K562 (cell line): ENCODE results near the gene DDX55. TPM values are rescaled to one million over a fixed set of nuclear protein-coding genes. Genes with fewer than 3 reads are reported as not detected.

Source experiments
- ATAC-seq: fragments of 200-7000 bp; cut with Tn5 transposase; 3 replicates; pipeline ENCODE4 v1.9.1; 2020; ENCODE audit warnings: moderate library complexity
- BruUV-seq: library from RNA; stranded (reverse); fragments of 400-500 nt; replicated peaks from 2 replicates; lab custom pipeline; 2021; lab: Mats Ljungman, UMichigan
- CTCF ChIA-PET: fragments of 300-600 bp; formaldehyde crosslinking; extraction: SDS; loops from one replicate; lab custom pipeline; 2021; ENCODE audit warnings: low intra/inter-chr PET ratio; lab: Yijun Ruan, JAX
- POLR2A ChIA-PET: fragments of 300-600, 350-650 bp; sonication (Branson Sonifier 250); formaldehyde crosslinking; extraction: SDS; loops from one replicate; lab custom pipeline; 2021; ENCODE audit warnings: antibody characterized with exemption, inconsistent platforms; lab: Yijun Ruan, JAX
- DNase-seq, 4 experiments: peaks; one replicate each; pipeline versions ENCODE4 v3.0.0 to v3.0.0-alpha.2; 2011 to 2018; ENCODE audit warnings: low spot score in 3 of 4, mixed read lengths in 3 of 4; ENCODE audit errors: extremely low read depth in 1 of 4
- FAIRE-seq: peaks from 2 replicates; lab custom pipeline; 2011; peaks lifted over from hg19 to GRCh38; lab: Jason Lieb, UNC
- H2AFZ ChIP-seq: 2 replicates; pipeline ENCODE4 v1.6.0; 2011; ENCODE audit warnings: low read depth, low read length, control low read depth, inconsistent platforms
- H3K27ac ChIP-seq: fragments of 200-600 bp; 3 replicates; pipeline ENCODE4 v1.8.0; 2011; ENCODE audit warnings: low read depth, mild to moderate bottlenecking, control low read depth, inconsistent platforms, low read length, moderate library complexity, mixed read lengths; ENCODE audit errors: extremely low read depth
- H3K27me3 ChIP-seq, 2 experiments: fragments of 300-600 bp in 1 of 2; 2 replicates in 1 of 2; 3 replicates in 1 of 2; pipeline versions ENCODE4 v1.6.0 to v1.8.0; 2011; ENCODE audit warnings: inconsistent platforms in 2 of 2, low read length in 2 of 2, mild to moderate bottlenecking in 1 of 2, mixed read lengths in 1 of 2, moderate library complexity in 1 of 2; ENCODE audit not compliant: control insufficient read depth in 2 of 2, insufficient read depth in 2 of 2
- H3K36me3 ChIP-seq: fragments of 300-600 bp; 3 replicates; pipeline ENCODE4 v1.8.0; 2011; ENCODE audit warnings: mild to moderate bottlenecking, low read length, inconsistent platforms; ENCODE audit not compliant: control insufficient read depth, insufficient read depth
- H3K4me1 ChIP-seq, 2 experiments: fragments of 200-600 bp in 1 of 2; replicated peaks in 1 of 2; 2 replicates in 1 of 2; 3 replicates in 1 of 2; pipeline versions ENCODE4 v1.5.1 to v1.8.0; 2011; ENCODE audit warnings: inconsistent platforms in 2 of 2, low read length in 2 of 2, mild to moderate bottlenecking in 1 of 2, mixed read lengths in 1 of 2, moderate library complexity in 1 of 2; ENCODE audit not compliant: control insufficient read depth in 2 of 2, insufficient read depth in 2 of 2
- H3K4me2 ChIP-seq: 2 replicates; pipeline ENCODE4 v1.6.1; 2011; ENCODE audit warnings: low read length, control low read depth, inconsistent platforms, mixed read lengths; ENCODE audit not compliant: insufficient read depth
- H3K4me3 ChIP-seq: fragments of 200-600 bp; sonication (generic), shearing (Covaris generic); 2 replicates; pipeline ENCODE4 v1.5.1; 2016; ENCODE audit warnings: control low read depth, inconsistent platforms
- H3K79me2 ChIP-seq: fragments of 200-600 bp; 3 replicates; pipeline ENCODE4 v1.8.0; 2011; ENCODE audit warnings: low read length, inconsistent platforms; ENCODE audit not compliant: control insufficient read depth, insufficient read depth
- H3K9ac ChIP-seq, 2 experiments: 2 replicates each; pipeline versions ENCODE4 v1.6.0 to v1.6.1; 2011; ENCODE audit warnings: low read depth in 2 of 2, low read length in 2 of 2, control low read depth in 1 of 2, inconsistent platforms in 1 of 2, mild to moderate bottlenecking in 1 of 2, mixed read lengths in 1 of 2; ENCODE audit not compliant: insufficient read depth in 1 of 2
- H3K9me1 ChIP-seq: one replicate; pipeline ENCODE4 v1.6.0; 2011; ENCODE audit warnings: inconsistent platforms, mild to moderate bottlenecking, low read length, moderate library complexity; ENCODE audit not compliant: control insufficient read depth, insufficient read depth
- H3K9me3 ChIP-seq: replicated peaks from 2 replicates; pipeline ENCODE4 v1.5.1; 2011; ENCODE audit warnings: low read depth, low read length, inconsistent platforms; ENCODE audit not compliant: control insufficient read depth, insufficient read depth
- H4K20me1 ChIP-seq: replicated peaks from 2 replicates; pipeline ENCODE4 v1.6.1; 2011; ENCODE audit warnings: low read length, inconsistent platforms, mixed read lengths; ENCODE audit not compliant: control insufficient read depth, insufficient read depth
- BRD9 ChIP-seq: fragments of 450-650 bp; IDR thresholded peaks from 2 replicates; pipeline ENCODE4 v1.6.1; 2018; ENCODE audit warnings: low read depth; ENCODE audit not compliant: partially characterized antibody
- CBFA2T2 ChIP-seq: fragments of 450-650 bp; conservative IDR thresholded peaks from 2 replicates; pipeline ENCODE4 v1.6.1; 2017; ENCODE audit warnings: mild to moderate bottlenecking
- CBFA2T3 ChIP-seq: fragments of 450-650 bp; IDR thresholded peaks from 2 replicates; pipeline ENCODE4 v1.6.1; 2017
- ETV1 ChIP-seq: fragments of 450-650 bp; conservative IDR thresholded peaks from 2 replicates; pipeline ENCODE4 v1.6.1; 2016; ENCODE audit warnings: missing genetic modification characterization, control low read depth, low read depth, missing compliant biosample characterization
- HNRNPH1 ChIP-seq: fragments of 200-400 bp; formaldehyde crosslinking; optimal IDR thresholded peaks from 2 replicates; pipeline ENCODE3; 2017; ENCODE audit warnings: low read depth, mild to moderate bottlenecking, low read length, moderate library complexity
- HNRNPL ChIP-seq: fragments of 200-400 bp; formaldehyde crosslinking; IDR thresholded peaks from 2 replicates; pipeline ENCODE4 v1.6.1; 2017; ENCODE audit warnings: low read depth, mild to moderate bottlenecking, low read length
- SPI1 ChIP-seq: IDR thresholded peaks from 2 replicates; pipeline ENCODE4 v1.6.1; 2011; ENCODE audit warnings: low read depth, low read length, control low read depth, borderline replicate concordance
- TEAD1 ChIP-seq, 2 experiments: fragments of 450-650 bp in 1 of 2; sonication (generic) in 1 of 2; formaldehyde crosslinking; IDR thresholded peaks; 2 replicates each; pipeline versions ENCODE4 v1.4.0 to v1.8.0; 2020 to 2022; ENCODE audit warnings: mild to moderate bottlenecking in 2 of 2, missing genetic modification reagents in 1 of 2
- ZNF239 ChIP-seq: fragments of 250-450 bp; sonication (Bioruptor Pico); IDR thresholded peaks from 2 replicates; pipeline ENCODE4 v1.4.0; 2020; ENCODE audit warnings: mild to moderate bottlenecking
- WGBS: fragments of 100-300 bp; shearing (Covaris generic); methylation state at CpG from one replicate; pipeline ENCODE4 v1.1.6; 2016; ENCODE audit warnings: low coverage, mixed read lengths; ENCODE audit not compliant: insufficient coverage; ENCODE audit errors: missing lambda C conversion rate; 5-methylcytosine and 5-hydroxymethylcytosine counted together
- in situ Hi-C: fragments of 300-500 bp; cut with MboI; formaldehyde crosslinking; loops from 4 replicates; pipeline ENCODE4 v1.15.0; 2018; ENCODE audit warnings: inconsistent platforms, mixed read lengths
- intact Hi-C: fragments of 100-400 bp; cut with micrococcal nuclease; formaldehyde crosslinking; loops from 2 replicates; pipeline ENCODE4 v1.14.2; 2022
- polyA plus RNA-seq, 8 experiments: library from polyadenylated mRNA; depleted of rRNA in 4 of 8; stranded (reverse) in 5 of 8; unstranded in 3 of 8; fragments of >200 nt; fragmentation: Nextera tagmentation in 2 of 8; fragmentation: Illumina TruSeq in 1 of 8; extraction: Ambion mirVana in 2 of 8; extraction: Trizol in 1 of 8; gene quantifications; 2 replicates each; pipeline versions ENCODE4 v1.2.1 to v1.2.3, GENCODE V29; 2011 to 2014; ENCODE audit warnings: inconsistent platforms in 1 of 8, missing spikeins in 1 of 8
- total RNA-seq, 7 experiments: library from RNA; depleted of rRNA in 6 of 7; stranded (reverse); fragments of >200 nt in 6 of 7; fragmentation: Illumina TruSeq in 2 of 7; extraction: Trizol in 2 of 7; gene quantifications; 2 replicates each; pipeline versions ENCODE4 v1.2.1 to v1.2.3, GENCODE V29; 2011 to 2021; ENCODE audit warnings: low replicate concordance in 1 of 7
- TF ChIP-seq, protein P1 (sequence below): fragments of 250-450 bp; sonication (Bioruptor Pico); IDR thresholded peaks from 2 replicates; pipeline ENCODE4 v1.4.0; 2020
- TF ChIP-seq, protein P2 (sequence below): fragments of 250-450 bp; sonication (Bioruptor Pico); IDR thresholded peaks from 2 replicates; pipeline ENCODE4 v1.5.0; 2021; ENCODE audit warnings: mild to moderate bottlenecking, moderate library complexity
- TF ChIP-seq, protein P3 (sequence below): sonication (generic); formaldehyde crosslinking; IDR thresholded peaks from 2 replicates; pipeline ENCODE4 v1.8.1; 2023; ENCODE audit warnings: mild to moderate bottlenecking, missing genetic modification reagents

Gene DDX55
- total and polyA plus RNA-seq, 9 of the 15 experiments (the other 6 are each of a cell fraction or from before 2014, with no cell fraction given), result 10.6 to 71.0 (median 60.9) TPM

DNA sequence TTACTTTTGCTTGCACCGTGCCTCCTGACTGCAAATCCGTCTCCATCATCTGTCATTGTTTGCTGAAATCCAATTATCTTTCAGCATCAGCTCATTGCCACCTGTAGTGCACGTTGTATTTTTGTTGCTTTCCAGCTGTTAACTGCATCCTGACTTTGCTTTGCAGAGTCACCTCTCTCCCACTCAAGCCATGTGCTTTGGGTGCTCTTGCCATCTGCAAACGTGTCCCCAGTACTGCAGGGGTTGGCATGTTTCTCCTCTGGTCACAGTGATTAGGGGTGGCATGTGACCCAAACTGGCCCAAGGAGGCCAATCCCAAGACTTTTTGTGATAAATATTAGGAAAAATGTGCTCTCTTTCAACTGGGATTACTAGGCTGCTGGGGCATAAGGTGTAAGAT is 28.0 kb upstream of the DDX55 start:
- BruUV-seq, result no TSS peak
- H3K4me3 ChIP-seq, result no peak overlapping the region
- FAIRE-seq, result no peak
- H3K79me2 ChIP-seq, result no peaks in the 10 kb centered on the region
- ChIA-PET POLR2A (interaction anchor here (3.0 kb wide), 1 partner anchor 9 kb away, joined by 13 read pairs; no protein-coding TSS in a partner anchor), CTCF (interaction anchor here (0.5 kb wide), 1 partner anchor 26 kb away, joined by 3 read pairs; no protein-coding TSS in a partner anchor)
- DNase-seq, result no peak
- no peak overlapping the region for H3K9ac ChIP-seq
- H3K27ac ChIP-seq, result no peak overlapping the region
- H3K36me3 ChIP-seq, result no peaks in the 10 kb centered on the region
- no peaks in the 10 kb centered on the region for H3K9me3 ChIP-seq
- no peak for ATAC-seq
- H4K20me1 ChIP-seq, result no peaks in the 10 kb centered on the region
- WGBS, result 7% methylated on average over 4 of the region's 4 CpGs
- H2AFZ ChIP-seq, result peak overlapping the region; percentile 28; the same call in 1 of the 2 replicates
- no peaks in the 10 kb centered on the region for H3K9me1 ChIP-seq
- H3K4me1 ChIP-seq, result peaks cover 0 to 3% of the 10 kb centered on the region in 2 experiments; a peak in 1 of 5 replicates
- H3K4me2 ChIP-seq, result no peak overlapping the region
- intact Hi-C loops (no loop called here), in situ Hi-C loops (no loop called here)
- no peaks in the 10 kb centered on the region for H3K27me3 ChIP-seq
- peak; percentile 50 for TF ChIP-seq CBFA2T3
- TF ChIP-seq HNRNPH1, result no peak
- TF ChIP-seq HNRNPL, result no peak
- no peak for TF ChIP-seq TEAD1 (CRISPR knock-in tag; IDR thresholded peaks at IDR 0.05)
- TF ChIP-seq ZNF239 (CRISPR knock-in tag), result no peak
- no peak for TF ChIP-seq ETV1
- TF ChIP-seq, protein P1, sequence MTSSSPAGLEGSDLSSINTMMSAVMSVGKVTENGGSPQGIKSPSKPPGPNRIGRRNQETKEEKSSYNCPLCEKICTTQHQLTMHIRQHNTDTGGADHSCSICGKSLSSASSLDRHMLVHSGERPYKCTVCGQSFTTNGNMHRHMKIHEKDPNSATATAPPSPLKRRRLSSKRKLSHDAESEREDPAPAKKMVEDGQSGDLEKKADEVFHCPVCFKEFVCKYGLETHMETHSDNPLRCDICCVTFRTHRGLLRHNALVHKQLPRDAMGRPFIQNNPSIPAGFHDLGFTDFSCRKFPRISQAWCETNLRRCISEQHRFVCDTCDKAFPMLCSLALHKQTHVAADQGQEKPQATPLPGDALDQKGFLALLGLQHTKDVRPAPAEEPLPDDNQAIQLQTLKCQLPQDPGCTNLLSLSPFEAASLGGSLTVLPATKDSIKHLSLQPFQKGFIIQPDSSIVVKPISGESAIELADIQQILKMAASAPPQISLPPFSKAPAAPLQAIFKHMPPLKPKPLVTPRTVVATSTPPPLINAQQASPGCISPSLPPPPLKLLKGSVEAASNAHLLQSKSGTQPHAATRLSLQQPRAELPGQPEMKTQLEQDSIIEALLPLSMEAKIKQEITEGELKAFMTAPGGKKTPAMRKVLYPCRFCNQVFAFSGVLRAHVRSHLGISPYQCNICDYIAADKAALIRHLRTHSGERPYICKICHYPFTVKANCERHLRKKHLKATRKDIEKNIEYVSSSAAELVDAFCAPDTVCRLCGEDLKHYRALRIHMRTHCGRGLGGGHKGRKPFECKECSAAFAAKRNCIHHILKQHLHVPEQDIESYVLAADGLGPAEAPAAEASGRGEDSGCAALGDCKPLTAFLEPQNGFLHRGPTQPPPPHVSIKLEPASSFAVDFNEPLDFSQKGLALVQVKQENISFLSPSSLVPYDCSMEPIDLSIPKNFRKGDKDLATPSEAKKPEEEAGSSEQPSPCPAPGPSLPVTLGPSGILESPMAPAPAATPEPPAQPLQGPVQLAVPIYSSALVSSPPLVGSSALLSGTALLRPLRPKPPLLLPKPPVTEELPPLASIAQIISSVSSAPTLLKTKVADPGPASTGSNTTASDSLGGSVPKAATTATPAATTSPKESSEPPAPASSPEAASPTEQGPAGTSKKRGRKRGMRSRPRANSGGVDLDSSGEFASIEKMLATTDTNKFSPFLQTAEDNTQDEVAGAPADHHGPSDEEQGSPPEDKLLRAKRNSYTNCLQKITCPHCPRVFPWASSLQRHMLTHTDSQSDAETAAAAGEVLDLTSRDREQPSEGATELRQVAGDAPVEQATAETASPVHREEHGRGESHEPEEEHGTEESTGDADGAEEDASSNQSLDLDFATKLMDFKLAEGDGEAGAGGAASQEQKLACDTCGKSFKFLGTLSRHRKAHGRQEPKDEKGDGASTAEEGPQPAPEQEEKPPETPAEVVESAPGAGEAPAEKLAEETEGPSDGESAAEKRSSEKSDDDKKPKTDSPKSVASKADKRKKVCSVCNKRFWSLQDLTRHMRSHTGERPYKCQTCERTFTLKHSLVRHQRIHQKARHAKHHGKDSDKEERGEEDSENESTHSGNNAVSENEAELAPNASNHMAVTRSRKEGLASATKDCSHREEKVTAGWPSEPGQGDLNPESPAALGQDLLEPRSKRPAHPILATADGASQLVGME (CRISPR knock-in tag), result no peak
- TF ChIP-seq, protein P2, sequence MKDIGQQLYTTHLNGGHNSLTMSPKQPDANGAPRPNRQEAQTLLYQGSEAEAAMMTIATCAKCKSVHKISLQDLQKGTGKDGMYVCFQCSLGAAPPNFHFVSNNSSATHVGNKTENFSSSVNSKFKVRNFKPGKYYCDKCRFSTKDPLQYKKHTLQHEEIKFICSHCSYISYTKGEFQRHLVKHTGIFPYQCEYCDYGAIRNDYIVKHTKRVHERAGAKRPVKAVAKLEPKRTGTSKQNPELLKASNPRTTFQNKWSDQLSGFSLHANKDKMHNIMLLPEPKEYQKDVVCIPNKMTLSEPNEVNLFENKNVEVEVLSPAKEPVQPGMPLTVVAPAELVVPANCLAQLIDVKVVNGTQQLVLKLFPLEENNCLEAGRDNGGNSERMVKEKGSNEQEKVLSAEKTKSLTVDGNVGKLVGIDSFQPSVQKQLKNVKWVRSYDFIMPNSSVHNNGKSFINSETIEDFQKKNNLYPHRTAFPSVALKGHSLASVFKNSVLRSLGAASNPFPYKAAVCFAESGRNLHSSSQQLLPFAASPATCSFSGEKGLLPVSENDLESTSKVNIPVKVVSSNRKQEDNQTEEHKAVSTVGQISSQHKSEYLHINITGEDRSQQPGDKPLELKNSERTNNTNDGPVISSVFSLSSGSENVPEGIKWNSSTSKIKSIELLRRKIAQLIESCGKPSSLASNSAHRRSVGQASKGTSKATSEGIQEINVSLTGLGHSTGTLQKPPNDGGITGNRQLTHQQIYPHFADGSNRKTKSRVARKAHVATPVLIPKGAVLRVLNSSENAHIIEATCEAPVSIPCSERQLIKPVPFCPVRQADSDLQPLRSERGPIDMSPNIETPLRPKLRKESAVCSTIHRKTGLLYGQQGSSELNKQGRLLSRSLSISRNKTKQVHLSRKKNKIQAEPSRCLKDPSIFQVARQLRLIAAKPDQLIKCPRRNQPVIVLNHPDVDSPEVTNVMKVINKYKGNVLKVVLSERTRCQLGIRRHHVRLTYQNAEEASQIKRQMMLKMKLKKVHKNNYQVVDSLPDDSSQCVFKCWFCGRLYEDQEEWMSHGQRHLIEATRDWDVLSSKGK (CRISPR knock-in tag), result no peak
- no peak for TF ChIP-seq SPI1
- TF ChIP-seq BRD9, result no peak
- 0 out of 2 replicates have a peak, but pooled peaks have one; percentile 8 for TF ChIP-seq CBFA2T2
- TF ChIP-seq, protein P3, sequence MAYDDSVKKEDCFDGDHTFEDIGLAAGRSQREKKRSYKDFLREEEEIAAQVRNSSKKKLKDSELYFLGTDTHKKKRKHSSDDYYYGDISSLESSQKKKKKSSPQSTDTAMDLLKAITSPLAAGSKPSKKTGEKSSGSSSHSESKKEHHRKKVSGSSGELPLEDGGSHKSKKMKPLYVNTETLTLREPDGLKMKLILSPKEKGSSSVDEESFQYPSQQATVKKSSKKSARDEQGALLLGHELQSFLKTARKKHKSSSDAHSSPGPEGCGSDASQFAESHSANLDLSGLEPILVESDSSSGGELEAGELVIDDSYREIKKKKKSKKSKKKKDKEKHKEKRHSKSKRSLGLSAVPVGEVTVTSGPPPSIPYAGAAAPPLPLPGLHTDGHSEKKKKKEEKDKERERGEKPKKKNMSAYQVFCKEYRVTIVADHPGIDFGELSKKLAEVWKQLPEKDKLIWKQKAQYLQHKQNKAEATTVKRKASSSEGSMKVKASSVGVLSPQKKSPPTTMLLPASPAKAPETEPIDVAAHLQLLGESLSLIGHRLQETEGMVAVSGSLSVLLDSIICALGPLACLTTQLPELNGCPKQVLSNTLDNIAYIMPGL, result no peak
